IPS-NIHi7 (cell line): ENCODE measurements around the gene GRIK4.

Source experiments
- DNase-seq: peaks from one replicate; pipeline ENCODE4 v3.0.0; 2012; ENCODE audit warnings: mixed read lengths; ENCODE audit errors: extremely low spot score

GRIK4 gene

GRCh38 chr11:120666121-120666639, 154.6 kb downstream of the GRIK4 start:
- peak; percentile 47 for DNase-seq

DNA sequence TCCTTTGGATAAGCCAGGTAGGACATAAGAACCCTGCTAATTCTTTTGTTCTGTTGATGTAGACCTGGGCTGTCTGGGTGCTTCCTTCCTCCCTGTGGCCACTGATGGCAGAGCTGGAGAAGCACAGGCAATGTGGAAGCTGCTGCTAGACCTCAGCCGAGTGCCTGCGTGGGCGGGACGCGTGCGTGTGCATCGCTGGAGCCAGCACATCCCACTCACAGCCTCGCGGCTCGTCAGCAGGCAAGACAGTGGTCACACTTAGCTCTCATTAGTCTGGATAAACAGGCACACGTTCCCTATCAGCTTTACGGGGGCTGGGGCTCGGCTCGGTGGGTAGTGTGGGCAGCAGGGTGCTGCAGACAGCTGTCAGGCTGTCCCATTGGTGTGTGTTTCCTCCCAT, 155.7 kb downstream of the GRIK4 start:
- DNase-seq, result no peak

- DNase-seq, result no peak
Observed at GRCh38 chr11:120667934-120668333, 156.4 kb downstream of the GRIK4 start.

DNA sequence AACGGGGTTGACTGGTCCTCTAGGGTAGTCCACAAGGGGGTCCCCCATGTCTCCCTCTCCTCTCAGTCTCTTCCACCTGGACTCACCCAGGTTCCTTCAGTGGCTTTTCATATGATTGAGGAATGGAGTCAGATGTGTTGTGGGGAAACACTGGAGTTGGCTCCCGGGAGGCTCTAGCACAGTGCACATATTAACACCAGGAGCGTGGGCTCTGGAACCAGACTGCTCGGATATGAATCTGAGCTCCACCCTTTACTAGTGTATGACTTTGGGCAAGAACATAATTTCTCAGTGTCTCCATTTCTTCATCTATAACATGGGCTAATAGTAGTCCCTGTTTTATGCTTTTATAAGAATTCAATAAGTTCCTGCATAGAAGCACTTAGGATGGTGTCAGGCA, 157.0 kb downstream of the GRIK4 start:
- DNase-seq, result no peak

DNA sequence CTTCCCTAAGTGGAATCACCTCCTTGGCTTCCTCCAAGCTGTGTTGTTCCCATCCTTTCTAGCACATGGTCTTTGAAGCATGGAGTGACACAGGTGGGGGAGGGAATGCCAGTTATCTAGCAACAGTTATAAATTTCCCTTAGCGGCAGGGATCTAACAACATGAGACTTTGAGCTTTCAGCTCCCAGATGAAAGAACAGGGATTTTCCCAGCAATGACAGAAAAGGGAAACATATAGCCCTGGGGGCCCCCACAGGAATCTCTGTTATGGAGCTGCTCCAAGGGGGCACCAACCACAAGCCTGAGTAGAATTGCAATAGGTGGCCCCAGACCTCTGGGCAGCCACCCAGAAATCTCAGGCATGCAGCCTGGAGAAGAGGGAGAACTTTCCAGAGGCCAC, 163.0 kb downstream of the GRIK4 start:
- DNase-seq, result no peak

DNA sequence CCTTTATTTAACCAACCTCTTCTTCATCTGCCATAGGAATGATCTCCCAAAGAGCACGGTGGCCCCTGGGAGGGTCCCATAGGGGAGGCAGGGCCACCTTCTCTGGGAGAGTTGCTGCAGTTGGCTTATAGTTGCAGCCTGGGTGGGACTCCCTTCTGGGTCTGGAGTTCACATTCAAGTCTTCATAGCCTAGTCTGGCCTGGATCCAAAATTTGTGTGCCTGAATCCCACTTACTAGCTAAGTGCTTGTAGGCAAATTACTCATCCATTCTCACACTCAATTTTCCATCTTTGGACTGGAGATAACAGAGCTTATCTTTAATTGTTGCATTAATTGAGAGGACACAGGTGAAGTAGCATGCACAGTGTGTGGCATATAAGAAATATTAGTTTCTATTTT, 163.6 kb downstream of the GRIK4 start:
- DNase-seq, result no peak

DNA sequence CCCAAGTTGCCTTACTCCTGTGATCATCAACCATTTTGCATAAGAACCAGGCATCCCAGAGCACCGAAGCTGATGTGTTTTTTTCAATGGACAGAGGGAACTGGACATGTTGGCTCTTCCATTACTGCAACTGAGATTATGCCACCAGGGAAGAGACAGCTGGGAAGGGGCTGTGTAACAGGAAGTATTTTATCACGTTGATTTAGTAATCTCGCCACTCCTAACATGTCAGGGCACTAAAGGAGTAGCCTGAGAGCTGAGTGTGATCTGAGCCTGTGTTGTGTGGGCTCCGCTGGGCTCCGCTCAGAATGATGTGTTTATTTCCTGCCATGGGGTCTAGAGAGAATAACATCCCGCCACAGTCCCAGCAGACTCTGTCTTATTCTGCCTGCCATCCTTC, 165.4 kb downstream of the GRIK4 start:
- DNase-seq, result no peak

DNA sequence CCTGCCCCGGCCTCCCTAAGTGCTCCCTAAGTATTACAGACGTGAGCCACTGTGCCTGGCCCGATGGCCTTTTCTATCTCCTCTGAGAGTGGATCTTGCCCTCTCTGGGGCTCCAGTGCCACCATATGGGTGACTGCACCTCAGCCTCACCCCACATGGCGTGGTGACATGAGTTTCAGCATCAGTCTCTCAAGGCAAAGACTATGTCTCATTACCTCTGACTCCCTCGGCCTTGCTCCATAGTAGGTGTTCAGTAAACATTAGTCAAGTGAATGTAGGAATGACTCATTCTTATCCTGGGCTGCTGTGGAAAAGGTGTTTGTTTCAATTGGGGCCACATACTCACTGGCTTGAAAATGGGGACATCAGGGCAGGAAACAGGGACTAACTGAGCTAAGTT, 168.8 kb downstream of the GRIK4 start:
- DNase-seq, result no peak

- DNase-seq, result peak; percentile 42
Observed at GRCh38 chr11:120681434-120682331, 170.1 kb downstream of the GRIK4 start.

GRCh38 chr11:120682332-120682649, 170.7 kb downstream of the GRIK4 start:
- DNase-seq, result no peak

DNA sequence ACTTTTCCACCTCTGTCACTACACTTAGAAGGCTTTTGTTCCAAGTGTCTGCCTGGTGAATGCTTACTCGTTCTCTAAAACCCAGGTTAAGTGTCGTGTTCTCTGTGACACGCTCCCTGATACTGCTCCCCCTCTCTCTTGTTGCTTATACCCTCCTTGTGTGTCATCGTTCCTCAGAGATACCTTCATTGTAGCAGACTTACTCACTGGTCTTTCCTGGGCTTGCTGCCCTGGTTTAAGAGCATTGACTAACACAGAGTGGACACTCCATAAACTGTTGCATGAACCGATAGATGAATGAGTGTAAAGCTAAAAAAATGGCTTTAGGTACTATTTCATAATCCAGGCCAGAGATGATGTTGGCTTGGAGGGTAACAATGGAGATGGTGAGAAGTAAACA, 171.3 kb downstream of the GRIK4 start:
- no peak for DNase-seq

DNA sequence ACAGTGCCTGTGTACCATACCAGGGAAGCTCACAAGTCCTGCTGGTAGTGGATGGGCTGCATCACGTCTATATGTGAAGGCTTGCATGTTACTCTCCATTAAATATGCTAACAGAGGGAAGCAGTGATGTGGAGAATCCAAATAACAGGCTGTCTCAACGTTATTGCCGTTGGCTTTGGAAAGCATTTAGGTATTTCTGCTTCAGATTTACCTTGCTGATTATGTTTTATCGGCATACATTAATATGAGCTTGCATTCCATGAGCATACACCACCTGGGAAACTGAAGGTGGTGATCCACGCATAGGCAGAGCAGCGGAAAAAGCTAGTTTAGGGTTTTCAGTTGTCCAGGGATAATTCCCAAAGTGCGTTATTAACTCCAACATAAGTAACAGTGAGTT, 175.0 kb downstream of the GRIK4 start:
- no peak for DNase-seq

DNA sequence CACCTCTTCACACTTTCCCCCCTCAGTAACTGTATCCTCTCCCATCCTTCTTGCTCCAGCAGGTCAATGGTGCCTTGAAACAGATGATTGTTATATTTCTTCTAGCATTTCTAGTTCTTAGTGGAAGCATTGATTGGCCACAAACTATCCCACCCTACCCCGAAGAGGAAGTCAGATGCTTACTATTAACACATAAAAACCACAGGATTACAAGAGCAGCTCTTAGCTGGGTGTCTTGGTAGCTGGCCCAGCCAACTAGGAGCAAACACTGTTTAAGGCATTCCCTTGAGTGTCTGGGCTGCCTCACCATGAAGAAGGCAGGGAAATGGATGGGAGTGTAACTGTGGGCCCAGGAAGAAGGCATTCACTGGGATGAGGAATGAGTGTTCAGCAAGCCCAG, 176.6 kb downstream of the GRIK4 start:
- DNase-seq, result no peak

- DNase-seq, result no peak
Observed at GRCh38 chr11:120689596-120690275, 178.2 kb downstream of the GRIK4 start.

DNA sequence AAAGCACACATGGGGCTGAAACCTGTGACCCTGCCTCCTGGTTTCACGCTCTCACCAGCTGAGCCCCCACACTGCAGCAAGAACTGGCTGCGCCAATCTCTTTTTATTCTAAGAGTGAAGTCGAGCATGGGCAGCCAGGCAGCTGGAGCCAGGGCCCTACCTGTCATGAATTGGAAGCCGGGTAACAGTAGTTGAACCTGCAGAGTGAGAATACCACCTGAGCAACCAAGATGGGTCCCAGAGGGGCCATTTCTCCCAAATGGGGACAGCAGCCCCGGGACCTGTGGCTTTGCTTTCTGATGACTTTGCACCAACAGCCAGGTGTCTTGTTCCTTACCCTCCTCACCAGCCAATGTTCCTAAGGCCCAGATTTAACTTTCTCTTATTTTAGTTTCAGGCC, 178.9 kb downstream of the GRIK4 start:
- DNase-seq, result no peak

GRCh38 chr11:120694726-120695125, 183.2 kb downstream of the GRIK4 start:
- no peak for DNase-seq

- DNase-seq, result no peak
Observed at GRCh38 chr11:120695426-120695825, 183.9 kb downstream of the GRIK4 start.

DNA sequence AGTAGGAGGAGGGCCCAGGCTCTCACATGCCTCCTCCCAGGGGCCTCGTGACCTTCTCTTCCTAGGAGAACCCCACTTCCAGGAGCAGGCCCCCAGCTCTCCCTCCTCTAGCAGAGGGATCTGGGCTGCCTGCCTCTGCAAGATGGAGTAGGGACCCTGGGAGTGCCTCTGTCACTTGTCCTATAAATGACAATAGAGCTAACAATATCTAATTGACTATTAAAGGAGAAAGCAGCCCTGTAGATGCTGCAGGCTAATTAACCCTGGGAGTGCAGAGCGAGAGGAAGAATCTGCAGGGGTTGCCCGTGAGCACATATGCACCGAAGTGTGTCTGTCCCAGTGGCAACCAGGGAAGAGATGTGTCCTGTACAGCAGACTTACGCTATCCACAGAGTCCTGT, 184.4 kb downstream of the GRIK4 start:
- no peak for DNase-seq

DNA sequence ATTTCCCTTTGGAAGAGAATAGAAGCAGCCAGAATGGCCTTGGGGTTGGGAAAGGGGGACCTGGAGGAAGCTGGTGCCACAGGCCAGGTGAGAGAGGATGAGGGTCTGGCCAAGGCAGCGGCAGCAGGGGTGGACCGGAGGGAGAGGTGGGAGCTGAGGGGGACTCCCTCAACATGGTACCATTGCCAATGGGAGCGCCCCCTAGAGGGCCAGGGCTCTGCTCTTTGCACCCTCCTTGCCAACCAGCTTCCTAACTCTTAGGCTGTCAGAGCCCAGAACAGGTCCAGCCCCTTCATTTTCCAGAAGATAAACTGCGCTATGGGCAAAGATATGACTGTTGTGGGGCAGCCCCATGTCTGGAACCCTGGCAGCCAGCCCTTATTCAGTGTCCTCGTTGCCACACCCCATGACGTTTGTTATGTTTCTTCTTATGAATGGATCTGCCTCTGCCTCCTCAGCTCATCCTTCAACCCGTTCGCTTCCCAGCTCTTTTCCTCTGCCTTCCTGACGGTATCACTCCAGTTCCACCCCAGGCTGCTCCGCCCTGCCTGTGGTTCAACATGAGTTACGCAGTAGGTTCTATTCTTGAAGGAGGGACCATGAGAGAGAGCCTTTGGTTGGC, 185.2 kb downstream of the GRIK4 start:
- peak; percentile 79 for DNase-seq

- DNase-seq, result no peak
Observed at GRCh38 chr11:120698918-120699317, 187.4 kb downstream of the GRIK4 start.

DNA sequence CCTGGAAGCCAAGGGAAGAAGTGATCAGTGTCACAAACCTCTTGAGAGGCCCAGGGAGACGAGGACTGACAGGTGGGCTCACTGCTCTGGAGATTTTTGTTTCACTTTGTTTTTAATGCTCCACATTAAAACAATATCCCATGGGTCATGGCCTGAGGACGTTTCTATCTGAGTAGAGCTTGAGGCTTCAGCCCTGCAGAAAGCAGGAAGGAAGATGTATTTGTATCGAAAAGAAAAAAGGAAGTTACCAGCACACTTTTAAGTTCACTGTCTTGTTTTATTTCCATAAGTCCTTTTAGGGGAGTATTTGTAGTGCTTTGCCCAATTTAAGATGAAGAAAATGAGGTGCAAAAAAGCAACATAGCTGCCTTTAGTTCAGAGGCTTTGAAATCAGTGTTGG, 191.1 kb downstream of the GRIK4 start:
- DNase-seq, result no peak

DNA sequence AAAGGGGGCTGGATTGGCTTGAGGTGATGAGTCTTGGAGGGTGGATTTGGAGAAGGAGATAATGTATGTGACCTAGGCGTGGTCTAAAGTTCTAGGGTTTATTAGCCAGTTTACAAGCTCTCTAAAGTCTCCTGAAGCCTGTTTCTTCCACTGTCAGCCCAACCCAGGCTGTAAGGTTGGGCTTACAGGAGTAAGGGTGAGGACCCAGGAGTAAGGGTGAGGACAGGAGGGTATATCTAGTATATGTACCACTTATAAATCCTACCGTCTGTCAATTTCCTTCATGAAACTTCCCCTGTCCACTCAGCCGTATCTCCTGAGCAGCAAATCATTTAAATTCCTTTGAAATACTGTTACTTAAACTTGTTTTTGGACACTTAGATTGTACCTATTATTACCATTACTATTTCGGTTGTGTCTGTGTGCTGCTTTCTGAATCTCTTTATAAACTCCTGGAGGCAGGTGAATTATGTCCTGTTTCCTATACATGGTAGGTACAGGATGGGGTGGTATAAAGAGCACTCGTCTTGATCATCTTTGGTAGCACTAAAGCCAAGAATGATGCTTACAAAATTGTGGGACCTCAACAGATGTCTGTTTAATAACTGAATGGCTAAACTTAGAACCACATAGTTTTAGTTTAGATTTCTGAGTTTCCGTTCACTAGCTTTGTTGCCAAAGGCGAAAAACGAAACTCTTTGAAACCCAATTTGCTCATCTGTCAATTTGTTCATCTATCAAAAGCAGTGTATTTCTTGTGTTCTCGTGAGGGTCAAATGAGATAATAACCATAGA, 192.0 kb downstream of the GRIK4 start:
- no peak for DNase-seq
